ENCODE results near the gene DESI2. TPM values are rescaled to one million over a fixed set of nuclear protein-coding genes. Genes with fewer than 3 reads are reported as not detected.
A peak's percentile ranks its signal among the peaks of the same experiment; 100 is the strongest.
"Not testable (repeated sequence)": the region's sequence is repeated elsewhere in the genome, so short reads cannot be mapped to it uniquely, and the experiment has no call there.

DESI2 gene
- total RNA-seq, 4 donors from 2014 or later, result 24.0 to 31.6 (median 30.2) TPM

DNA sequence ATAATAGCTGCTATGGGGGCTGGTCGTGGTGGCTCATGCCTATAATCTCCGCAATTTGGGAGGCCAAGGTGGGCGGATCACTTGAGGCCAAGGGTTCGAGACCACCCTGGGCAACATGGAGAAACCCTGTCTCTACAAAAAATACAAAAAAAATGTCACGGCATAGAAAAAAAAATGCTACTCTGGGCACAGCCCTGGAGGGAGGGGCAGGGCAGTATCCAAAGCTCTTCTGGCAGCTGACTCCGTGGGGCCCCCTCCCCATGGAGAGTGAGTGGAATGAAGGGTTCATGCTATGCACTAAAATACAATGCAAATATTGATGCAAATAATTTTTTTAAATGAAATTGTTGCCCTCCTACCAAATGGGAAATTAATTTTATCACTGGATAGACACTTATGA is 78.7 kb downstream of the DESI2 start:
- H3K36me3 ChIP-seq, result no peaks in the 10 kb centered on the region
- no peak overlapping the region for H3K4me3 ChIP-seq
- H3K4me1 ChIP-seq, result peaks cover 17% of the 10 kb centered on the region
- H3K27ac ChIP-seq, result no peak overlapping the region
- DNase-seq (ENCODE audit: low spot score in 2 of 2), result peak in 1 of 2 donors; percentile 44
- TF ChIP-seq POLR2A (IDR thresholded peaks at IDR 0.05), result no peak
- no peak for TF ChIP-seq EP300 (IDR thresholded peaks at IDR 0.05)
- TF ChIP-seq, protein P1, sequence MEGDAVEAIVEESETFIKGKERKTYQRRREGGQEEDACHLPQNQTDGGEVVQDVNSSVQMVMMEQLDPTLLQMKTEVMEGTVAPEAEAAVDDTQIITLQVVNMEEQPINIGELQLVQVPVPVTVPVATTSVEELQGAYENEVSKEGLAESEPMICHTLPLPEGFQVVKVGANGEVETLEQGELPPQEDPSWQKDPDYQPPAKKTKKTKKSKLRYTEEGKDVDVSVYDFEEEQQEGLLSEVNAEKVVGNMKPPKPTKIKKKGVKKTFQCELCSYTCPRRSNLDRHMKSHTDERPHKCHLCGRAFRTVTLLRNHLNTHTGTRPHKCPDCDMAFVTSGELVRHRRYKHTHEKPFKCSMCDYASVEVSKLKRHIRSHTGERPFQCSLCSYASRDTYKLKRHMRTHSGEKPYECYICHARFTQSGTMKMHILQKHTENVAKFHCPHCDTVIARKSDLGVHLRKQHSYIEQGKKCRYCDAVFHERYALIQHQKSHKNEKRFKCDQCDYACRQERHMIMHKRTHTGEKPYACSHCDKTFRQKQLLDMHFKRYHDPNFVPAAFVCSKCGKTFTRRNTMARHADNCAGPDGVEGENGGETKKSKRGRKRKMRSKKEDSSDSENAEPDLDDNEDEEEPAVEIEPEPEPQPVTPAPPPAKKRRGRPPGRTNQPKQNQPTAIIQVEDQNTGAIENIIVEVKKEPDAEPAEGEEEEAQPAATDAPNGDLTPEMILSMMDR (IDR thresholded peaks at IDR 0.05), result no peak
- TF ChIP-seq POLR2AphosphoS5 (IDR thresholded peaks at IDR 0.05), result no peak
- WGBS, result 92% methylated on average over 6 of the region's 6 CpGs
- no peaks in the 10 kb centered on the region for H3K27me3 ChIP-seq
- H3K9me3 ChIP-seq, result peaks cover 6% of the 10 kb centered on the region

DNA sequence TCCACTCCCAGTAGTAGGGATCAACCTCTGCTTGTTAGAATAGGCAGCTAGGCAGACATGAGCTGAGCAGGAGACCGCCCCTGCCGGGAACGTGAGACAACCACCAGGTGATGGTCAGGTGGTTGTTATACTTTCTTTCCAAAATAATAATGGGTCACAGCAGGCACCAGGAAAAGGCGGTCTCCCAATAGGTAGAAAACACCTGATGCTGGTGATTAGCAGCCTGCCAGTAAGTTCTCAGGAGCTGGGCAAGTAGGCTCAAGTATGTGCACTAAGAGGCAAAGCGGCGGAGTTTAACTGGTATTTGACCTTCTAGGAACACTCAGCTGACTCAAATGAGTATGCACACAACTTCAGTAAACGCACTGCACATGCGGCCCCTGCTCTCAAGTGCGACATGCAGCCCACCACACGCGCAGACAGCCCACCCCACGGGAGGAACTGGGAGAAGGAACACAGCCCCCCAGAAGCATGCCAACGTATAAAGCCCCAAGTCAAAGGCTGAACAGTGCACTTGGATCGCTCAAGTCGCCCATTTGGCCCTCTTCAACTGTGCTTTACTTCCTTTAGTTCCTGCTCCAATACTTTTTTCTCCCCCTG is 80.0 kb downstream of the DESI2 start:
- DNase-seq (ENCODE audit: low spot score in 2 of 2), result no peak
- Histone ChIP-seq H3K27me3 (no peaks in the 10 kb centered on the region), H3K9me3 (peaks cover 6% of the 10 kb centered on the region), H3K36me3 (no peaks in the 10 kb centered on the region), H3K4me3 (no peak overlapping the region), H3K27ac (no peak overlapping the region), H3K4me1 (peaks cover 17% of the 10 kb centered on the region)
- TF ChIP-seq EP300 (IDR thresholded peaks at IDR 0.05) (no peak), POLR2A (IDR thresholded peaks at IDR 0.05) (no peak), POLR2AphosphoS5 (IDR thresholded peaks at IDR 0.05) (no peak)
- TF ChIP-seq, protein P1 (IDR thresholded peaks at IDR 0.05), result no peak
- WGBS, result 95% methylated on average over 14 of the region's 15 CpGs

DNA sequence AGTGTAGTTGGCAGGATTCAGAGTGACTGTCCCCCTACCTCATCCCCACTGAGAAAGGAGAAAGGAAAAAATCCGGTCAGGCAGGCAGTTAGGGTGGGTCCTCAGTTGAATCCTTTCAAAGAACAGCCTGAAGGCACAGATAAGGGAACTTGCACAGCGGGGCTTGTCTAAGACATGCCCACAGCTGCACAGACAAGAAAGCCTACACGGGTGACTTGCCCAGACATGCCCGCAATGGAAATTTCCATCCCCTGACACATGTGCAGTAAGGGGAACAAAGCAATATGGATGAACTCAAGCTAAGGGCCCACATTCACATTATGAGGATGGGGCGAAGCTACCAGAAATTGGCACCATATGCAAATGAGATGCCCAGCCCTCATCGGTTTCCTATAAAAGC is 82.5 kb downstream of the DESI2 start:
- Histone ChIP-seq H3K4me3 (no peak overlapping the region), H3K36me3 (no peaks in the 10 kb centered on the region), H3K4me1 (peaks cover 8% of the 10 kb centered on the region), H3K9me3 (peaks cover 6% of the 10 kb centered on the region), H3K27me3 (no peaks in the 10 kb centered on the region), H3K27ac (no peak overlapping the region)
- 83% methylated on average over 6 of the region's 6 CpGs for WGBS
- TF ChIP-seq POLR2AphosphoS5 (IDR thresholded peaks at IDR 0.05), result no peak
- no peak for TF ChIP-seq POLR2A (IDR thresholded peaks at IDR 0.05)
- TF ChIP-seq, protein P1 (IDR thresholded peaks at IDR 0.05), result no peak
- no peak for TF ChIP-seq EP300 (IDR thresholded peaks at IDR 0.05)
- DNase-seq (ENCODE audit: low spot score in 2 of 2), result no peak

DNA sequence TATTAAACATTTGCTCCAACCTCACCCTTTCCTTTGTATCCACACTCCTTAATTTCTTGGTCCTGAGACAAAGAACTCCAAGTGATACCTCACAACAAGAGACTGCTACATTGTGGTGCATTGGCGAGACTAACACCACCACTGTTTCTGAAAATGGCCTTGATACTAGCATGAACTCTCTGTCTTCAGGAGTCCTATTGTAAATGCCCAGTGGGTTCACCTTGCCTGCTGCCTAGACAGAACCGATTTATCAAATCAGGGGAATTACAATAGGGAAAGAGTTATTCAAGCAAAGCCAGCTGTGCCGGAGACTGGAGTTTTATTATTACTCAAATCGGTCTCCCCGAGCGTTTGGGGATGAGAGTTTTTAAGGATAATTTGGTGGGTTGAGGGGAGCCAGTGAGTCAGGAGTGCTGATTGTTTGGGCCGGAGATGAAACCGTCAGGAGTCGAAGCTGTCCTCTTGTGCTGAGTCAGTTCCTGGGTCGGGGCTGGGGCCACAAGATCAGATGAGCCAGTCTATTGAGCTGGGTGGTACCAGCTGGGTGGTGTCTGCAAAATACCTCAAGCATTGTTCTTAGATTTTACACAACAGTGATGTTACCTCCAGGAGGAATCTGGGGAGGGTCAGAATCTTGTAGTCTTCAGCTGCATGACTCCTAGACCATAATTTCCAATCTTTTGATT is 83.1 kb downstream of the DESI2 start:
- no peak overlapping the region for H3K4me3 ChIP-seq
- WGBS, result 93% methylated on average over 10 of the region's 10 CpGs
- peaks cover 1% of the 10 kb centered on the region for H3K4me1 ChIP-seq
- no peak for DNase-seq (ENCODE audit: low spot score in 2 of 2)
- no peaks in the 10 kb centered on the region for H3K27me3 ChIP-seq
- no peaks in the 10 kb centered on the region for H3K36me3 ChIP-seq
- TF ChIP-seq EP300 (IDR thresholded peaks at IDR 0.05) (no peak), POLR2AphosphoS5 (IDR thresholded peaks at IDR 0.05) (no peak), POLR2A (IDR thresholded peaks at IDR 0.05) (no peak)
- TF ChIP-seq, protein P1 (IDR thresholded peaks at IDR 0.05), result no peak
- H3K9me3 ChIP-seq, result peaks cover 6% of the 10 kb centered on the region
- no peak overlapping the region for H3K27ac ChIP-seq

DNA sequence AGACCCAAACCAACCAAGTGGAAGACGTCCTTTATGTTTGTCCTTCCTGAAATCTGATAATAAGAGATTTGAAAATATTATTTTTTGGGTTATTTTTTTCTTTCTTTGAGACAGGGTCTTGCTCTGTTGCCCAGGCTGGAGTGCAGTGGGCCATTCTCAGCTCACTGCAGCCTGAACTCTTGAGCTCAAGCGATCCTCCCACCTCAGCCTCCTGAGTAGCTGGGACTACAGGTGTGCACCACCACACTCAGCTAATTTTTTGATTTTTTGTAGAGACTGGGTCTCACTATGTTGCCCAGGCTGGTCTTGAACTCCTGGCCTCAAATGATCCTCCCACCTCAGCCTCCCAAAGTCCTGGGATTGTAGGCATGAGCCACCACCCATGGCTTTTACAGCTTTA is 86.2 kb downstream of the DESI2 start:
- not testable (repeated sequence) for H3K27me3 ChIP-seq; H3K4me3 ChIP-seq; DNase-seq (ENCODE audit: low spot score in 2 of 2); H3K4me1 ChIP-seq; H3K27ac ChIP-seq; H3K9me3 ChIP-seq; H3K36me3 ChIP-seq
- 69% methylated on average over 2 of the region's 2 CpGs for WGBS

DNA sequence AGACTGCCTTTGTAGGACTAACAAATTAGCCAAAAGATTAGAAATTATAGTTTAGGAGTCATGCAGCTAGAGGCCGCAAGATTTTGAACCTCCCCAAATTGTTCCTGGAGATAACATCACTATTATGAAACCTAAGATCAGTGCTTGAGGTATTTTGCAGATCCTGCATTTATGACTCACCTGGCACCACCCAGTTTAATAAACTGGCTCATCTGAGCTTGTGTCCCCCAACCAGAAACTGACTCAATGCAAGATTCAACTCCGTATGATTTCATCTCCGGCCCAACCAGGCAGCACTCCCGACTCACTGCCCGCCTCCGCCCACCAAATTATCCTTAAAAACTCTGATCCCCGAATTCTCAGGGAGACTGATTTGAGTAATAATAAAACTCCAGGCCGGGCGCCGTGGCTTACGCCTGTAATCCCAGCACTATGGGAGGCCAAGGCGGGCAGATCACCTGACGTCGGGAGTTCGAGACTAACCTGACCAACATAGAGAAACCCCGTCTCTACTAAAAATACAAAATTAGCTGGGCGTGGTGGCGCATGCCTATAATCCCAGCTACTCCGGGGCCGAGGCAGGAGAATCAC is 87.2 kb downstream of the DESI2 start:
- H3K27ac ChIP-seq; H3K27me3 ChIP-seq; H3K36me3 ChIP-seq; H3K4me1 ChIP-seq; H3K9me3 ChIP-seq; DNase-seq (ENCODE audit: low spot score in 2 of 2); H3K4me3 ChIP-seq: not testable (repeated sequence)
- 89% methylated on average over 20 of the region's 20 CpGs for WGBS

All from suprapubic skin (tissue), 4 donors.